Stimulated activated effector memory CD8-positive, alpha-beta T cell treated with anti-CD3 and anti-CD28 coated beads, Interleukin-12 subunit alpha, Interleukin-12 subunit beta, amount 100 ng/mL, for 72 hours (primary cell): ENCODE measurements around the gene KCNH1.
A peak's percentile ranks its signal among the peaks of the same experiment; 100 is the strongest.

Source experiments
- ATAC-seq: fragments of 150-1000 bp; cut with Tn5 transposase; 2 replicates; pipeline ENCODE4 v1.10.0; 2021
- DNase-seq, 2 donors: peaks; one replicate each; pipeline ENCODE4 v3.0.0; 2021 to 2022; ENCODE audit warnings: low spot score in 2 of 2
- H3K27ac Mint-ChIP-seq: one replicate; pipeline ENCODE4 v1.8.0; 2022; ENCODE audit warnings: mild to moderate bottlenecking, mixed read lengths
- H3K36me3 Mint-ChIP-seq: one replicate; pipeline ENCODE4 v1.8.0; 2022; ENCODE audit warnings: mild to moderate bottlenecking, mixed read lengths
- H3K4me1 Mint-ChIP-seq: one replicate; pipeline ENCODE4 v1.8.0; 2022; ENCODE audit warnings: mixed read lengths
- H3K4me3 Mint-ChIP-seq: one replicate; pipeline ENCODE4 v1.8.0; 2022; ENCODE audit warnings: mild to moderate bottlenecking, mixed read lengths
- H3K9me3 Mint-ChIP-seq: one replicate; pipeline ENCODE4 v1.8.0; 2022; ENCODE audit warnings: mixed read lengths

Gene KCNH1

DNA sequence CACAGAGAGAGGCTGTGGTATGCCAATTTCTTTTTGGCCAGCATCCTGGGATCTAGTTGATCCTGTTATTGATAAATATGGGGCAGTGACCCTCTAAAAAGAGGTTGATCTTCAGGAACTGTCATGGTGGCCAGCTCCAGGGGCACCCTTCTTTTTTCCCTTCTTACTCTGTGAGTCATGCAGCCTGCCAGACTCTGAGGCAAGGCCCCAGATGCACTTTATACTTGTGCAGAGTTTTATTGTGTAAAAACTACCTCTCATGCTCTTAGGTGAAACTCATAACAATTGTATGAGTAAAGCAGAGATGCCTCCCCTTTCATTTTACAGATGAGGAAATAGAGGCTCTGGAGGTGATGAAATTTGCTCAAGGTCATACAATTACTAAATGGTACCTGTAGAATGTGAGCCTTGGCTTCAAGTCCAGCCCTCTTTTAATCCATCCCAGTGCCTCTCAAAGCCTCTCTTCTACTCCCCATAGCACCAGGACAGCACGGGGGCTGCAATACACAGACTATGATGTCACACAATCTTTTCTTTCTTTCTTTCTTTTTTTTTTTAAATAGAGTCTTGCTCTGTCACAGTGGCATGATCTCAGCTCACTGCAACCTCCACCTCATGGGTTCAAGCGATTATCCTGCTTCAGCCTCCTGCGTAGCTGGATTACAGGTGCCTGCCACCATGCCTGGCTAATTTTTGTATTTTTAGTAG lies 387.8 kb downstream of the KCNH1 start:
- DNase-seq (no peak), ATAC-seq (no peak)
- Mint-ChIP-seq H3K9me3 (no peaks in the 10 kb centered on the region), H3K4me3 (no peak overlapping the region), H3K27ac (no peak overlapping the region), H3K36me3 (no peaks in the 10 kb centered on the region), H3K4me1 (no peaks in the 10 kb centered on the region)

DNA sequence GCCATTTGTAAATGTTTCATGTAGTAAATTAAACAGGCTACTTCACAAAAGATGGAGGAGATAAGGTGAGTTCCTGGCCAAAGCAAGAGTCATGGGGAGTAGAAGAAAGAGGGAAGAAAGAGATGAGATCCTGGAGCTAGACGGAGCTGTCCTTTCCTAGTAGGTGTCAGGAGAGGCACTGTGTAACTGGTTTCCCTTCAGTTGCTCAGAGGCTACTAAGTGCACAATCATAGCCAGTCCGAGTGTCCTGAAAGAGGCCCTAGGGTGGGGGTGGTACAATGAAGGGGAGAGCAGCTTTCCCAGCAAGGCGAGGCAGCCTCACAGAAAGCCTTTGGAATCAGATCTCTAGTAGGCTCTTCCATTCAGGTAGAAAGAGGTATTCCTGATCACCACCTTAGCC lies 390.9 kb downstream of the KCNH1 start:
- Mint-ChIP-seq H3K27ac (no peak overlapping the region), H3K9me3 (no peaks in the 10 kb centered on the region), H3K4me1 (no peaks in the 10 kb centered on the region), H3K36me3 (no peaks in the 10 kb centered on the region), H3K4me3 (no peak overlapping the region)
- no peak for DNase-seq
- no peak for ATAC-seq

DNA sequence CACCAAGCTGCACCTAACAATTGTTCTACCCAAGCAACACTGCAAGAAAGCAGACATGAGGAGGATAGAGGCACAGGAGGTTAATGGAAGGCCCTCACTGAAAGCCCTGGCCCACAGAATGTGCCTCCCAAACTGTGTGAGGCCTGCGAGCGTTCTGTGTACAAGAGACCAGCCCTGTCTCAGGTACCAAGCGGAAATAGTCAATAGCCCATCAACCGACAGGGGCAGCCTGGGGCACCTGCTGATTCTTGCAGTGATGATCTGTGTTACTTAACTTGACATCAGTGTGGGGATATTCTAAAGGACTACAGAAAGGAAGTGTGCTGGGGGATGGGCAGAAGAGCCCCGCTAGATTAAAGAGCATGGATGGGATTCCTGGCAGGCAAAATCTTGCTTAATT lies 392.4 kb downstream of the KCNH1 start:
- H3K4me1 Mint-ChIP-seq = no peaks in the 10 kb centered on the region
- H3K36me3 Mint-ChIP-seq = no peaks in the 10 kb centered on the region
- H3K27ac Mint-ChIP-seq = no peak overlapping the region
- H3K9me3 Mint-ChIP-seq = no peaks in the 10 kb centered on the region
- ATAC-seq (no peak), DNase-seq (no peak)
- no peak overlapping the region for H3K4me3 Mint-ChIP-seq

DNA sequence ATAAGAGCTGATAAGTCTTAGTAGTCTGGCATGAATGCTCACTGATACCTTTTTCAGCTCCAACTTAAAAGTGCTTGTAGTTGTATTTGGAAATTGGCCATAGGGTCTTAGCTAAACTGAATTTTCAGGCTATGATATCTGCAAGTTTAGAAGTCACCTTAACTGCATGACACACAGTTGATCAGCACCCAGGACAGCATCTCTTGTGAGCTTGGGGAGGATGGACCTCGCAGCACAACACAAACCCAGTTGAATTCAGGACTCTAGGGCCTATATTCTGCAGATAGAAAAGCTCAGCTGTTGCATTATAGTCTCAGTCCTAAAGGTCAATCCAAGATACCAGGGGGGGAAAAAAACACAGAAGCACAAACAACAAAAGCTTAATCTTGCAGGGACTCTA lies 394.3 kb downstream of the KCNH1 start:
- no peaks in the 10 kb centered on the region for H3K9me3 Mint-ChIP-seq
- no peak for DNase-seq
- no peak for ATAC-seq
- no peak overlapping the region for H3K4me3 Mint-ChIP-seq
- no peak overlapping the region for H3K27ac Mint-ChIP-seq
- no peaks in the 10 kb centered on the region for H3K4me1 Mint-ChIP-seq
- no peaks in the 10 kb centered on the region for H3K36me3 Mint-ChIP-seq

DNA sequence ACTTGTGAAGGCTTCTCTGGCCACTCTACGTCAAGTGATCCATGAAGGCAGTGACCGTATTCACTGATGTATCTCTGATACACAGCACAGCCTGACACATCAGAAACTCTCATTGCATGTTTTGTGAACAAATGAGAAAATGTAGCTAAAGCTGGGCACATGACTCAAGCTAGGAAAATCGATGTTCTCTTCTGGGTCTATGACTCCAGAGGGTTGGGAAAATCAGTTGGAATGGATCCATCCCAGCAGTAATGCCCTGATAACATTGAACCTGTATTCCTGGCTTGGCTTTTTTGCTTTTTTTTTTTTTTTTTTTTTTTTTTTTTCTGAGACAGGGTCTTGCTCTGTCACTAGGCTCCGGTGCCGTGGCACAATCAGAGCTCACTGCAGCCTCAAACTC lies 395.7 kb downstream of the KCNH1 start:
- H3K4me3 Mint-ChIP-seq = no peak overlapping the region
- H3K4me1 Mint-ChIP-seq = no peaks in the 10 kb centered on the region
- H3K27ac Mint-ChIP-seq = no peak overlapping the region
- no peak for DNase-seq
- no peaks in the 10 kb centered on the region for H3K9me3 Mint-ChIP-seq
- no peak for ATAC-seq
- H3K36me3 Mint-ChIP-seq = no peaks in the 10 kb centered on the region

DNA sequence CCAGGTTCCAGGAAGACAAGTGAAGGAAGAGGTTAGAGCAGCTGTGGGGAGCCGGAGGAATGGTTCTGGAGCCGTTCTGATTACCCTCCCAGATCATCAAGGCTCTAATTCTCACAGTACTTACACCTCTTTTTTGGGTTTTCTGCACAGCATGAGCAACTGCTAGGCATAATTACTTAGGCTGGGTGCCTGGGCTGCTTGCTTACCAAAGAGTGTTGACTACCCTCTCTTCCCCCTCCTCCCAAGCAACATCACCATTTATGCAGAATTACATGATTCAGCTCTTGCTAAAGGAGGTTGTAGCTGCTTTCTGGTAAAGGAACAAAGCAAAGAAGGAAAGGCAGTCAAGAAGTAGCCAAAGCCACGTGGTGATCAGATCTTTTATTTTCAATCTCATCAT lies 397.2 kb downstream of the KCNH1 start:
- no peak overlapping the region for H3K27ac Mint-ChIP-seq
- no peaks in the 10 kb centered on the region for H3K36me3 Mint-ChIP-seq
- ATAC-seq (no peak), DNase-seq (no peak)
- H3K4me3 Mint-ChIP-seq = no peak overlapping the region
- no peaks in the 10 kb centered on the region for H3K4me1 Mint-ChIP-seq
- no peaks in the 10 kb centered on the region for H3K9me3 Mint-ChIP-seq

DNA sequence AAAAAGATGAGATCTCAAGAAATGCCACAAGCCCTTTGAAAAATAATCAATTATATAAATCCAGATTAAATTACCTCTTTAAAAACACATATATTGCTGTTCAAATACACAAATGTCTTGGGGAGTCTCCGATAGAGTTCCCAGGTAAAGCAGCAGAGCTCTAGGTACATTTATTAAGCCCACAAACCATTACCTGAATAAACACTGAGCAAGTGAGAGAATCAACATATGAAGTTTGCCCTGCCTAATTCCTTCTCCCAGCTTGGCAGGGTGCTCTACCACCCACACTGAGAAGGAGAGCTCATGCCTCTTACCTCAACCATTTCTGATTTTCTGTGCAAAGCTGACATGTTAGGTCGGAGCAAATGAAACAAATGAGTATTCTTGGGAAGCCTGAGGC lies 402.4 kb downstream of the KCNH1 start:
- H3K4me1 Mint-ChIP-seq = no peaks in the 10 kb centered on the region

DNA sequence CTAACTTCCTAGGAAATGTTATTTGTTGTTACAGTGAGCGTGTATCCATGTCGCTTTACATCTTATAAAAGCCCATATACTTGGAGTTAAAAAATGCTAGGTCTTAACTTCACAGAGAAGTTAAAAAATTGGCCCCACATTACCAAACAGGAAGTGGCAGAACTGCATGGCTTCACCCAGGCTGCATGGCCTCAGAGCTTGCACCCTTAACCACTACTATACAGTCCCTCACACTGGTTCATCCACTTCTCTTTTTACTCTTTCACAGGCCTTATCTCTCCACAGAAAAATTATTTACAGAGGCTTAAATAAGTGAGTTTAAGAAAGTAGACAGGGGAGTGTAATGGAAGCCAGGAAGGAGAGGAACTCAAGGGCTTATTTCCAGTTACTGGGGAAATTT lies 402.8 kb downstream of the KCNH1 start:
- Mint-ChIP-seq H3K9me3 (no peaks in the 10 kb centered on the region), H3K27ac (no peak overlapping the region), H3K4me3 (no peak overlapping the region), H3K36me3 (no peaks in the 10 kb centered on the region), H3K4me1 (no peaks in the 10 kb centered on the region)
- no peak for ATAC-seq
- no peak for DNase-seq

More for the DNA sequence above, 402.4 kb downstream of the KCNH1 start:
- ATAC-seq (no peak), DNase-seq (no peak)
- H3K36me3 Mint-ChIP-seq = no peaks in the 10 kb centered on the region
- no peaks in the 10 kb centered on the region for H3K9me3 Mint-ChIP-seq
- H3K4me3 Mint-ChIP-seq = no peak overlapping the region
- no peak overlapping the region for H3K27ac Mint-ChIP-seq

DNA sequence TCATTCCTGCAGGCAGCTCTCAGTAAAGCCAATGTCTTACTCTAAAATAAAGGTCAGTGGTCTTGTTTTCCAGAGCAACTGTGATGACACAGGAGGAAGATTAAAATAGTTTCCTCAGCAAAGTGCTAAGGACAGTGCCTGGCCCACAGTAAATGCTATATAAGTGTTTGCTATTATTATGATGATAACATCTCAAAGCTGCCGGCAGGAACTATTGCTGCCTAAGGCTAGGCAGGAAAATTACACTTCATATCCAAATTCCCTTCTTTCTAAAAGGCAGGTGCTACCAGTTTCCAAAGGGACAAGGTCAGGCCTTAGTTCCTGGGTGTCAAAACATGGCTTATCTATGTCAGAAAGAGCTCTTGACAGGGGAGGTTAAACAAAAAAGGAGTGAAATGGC lies 403.9 kb downstream of the KCNH1 start:
- no peaks in the 10 kb centered on the region for H3K36me3 Mint-ChIP-seq
- no peak overlapping the region for H3K4me3 Mint-ChIP-seq
- no peak overlapping the region for H3K27ac Mint-ChIP-seq
- no peak for ATAC-seq
- no peaks in the 10 kb centered on the region for H3K9me3 Mint-ChIP-seq
- H3K4me1 Mint-ChIP-seq = no peaks in the 10 kb centered on the region
- no peak for DNase-seq

DNA sequence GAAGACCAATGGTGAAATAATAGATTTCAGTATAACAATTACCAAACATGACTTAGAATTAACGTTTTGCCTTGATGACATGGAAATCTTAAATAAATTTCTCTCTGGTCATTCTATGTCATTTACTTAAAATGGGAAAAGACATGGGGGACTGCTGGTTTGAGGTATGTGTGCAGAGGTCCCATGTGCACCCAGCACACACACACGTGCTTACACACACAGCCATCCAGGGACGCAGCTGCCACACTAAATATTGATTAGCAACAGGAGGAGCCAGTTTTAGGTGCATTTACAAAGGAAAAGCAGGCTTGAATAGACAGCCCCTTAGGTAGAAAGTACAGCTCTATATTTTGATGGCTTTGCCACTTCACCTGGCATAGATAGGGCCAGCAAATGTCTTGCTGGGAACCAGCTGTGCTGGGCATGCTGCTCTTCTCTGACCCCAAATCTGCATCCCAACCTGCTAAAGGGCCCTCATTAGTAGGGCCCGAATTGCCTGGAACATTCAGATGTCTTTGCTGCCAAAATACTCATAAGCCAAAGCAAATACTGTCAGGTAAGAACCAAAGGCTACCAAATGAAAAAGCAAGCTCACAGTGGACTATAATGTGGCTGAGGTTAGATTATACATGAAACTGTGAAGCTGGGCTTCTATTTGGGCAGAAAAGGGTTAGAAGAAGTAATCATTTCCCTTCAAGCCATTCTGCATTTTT lies 405.4 kb downstream of the KCNH1 start:
- DNase-seq (no peak), ATAC-seq (no peak)
- H3K9me3 Mint-ChIP-seq = no peaks in the 10 kb centered on the region
- no peak overlapping the region for H3K4me3 Mint-ChIP-seq
- no peaks in the 10 kb centered on the region for H3K4me1 Mint-ChIP-seq
- H3K27ac Mint-ChIP-seq = no peak overlapping the region
- no peaks in the 10 kb centered on the region for H3K36me3 Mint-ChIP-seq

DNA sequence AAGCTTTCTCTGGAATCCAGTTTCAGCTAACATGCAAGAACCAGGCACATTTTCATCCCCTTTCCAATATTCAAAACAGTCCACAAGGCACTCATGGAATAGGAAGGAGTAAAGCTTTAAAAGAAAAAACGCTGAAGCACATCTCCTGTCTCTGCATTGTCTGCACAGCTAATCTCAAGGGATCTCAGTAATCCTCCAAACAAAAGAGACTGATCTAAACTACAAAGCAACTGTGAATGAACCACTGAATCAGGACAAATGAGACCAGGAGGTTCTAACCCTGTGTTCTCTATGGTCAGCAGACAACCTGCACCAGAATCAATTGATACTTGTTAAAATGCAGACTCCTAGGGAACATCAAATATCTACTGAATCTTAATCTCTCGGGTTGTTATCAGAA lies 406.2 kb downstream of the KCNH1 start:
- Mint-ChIP-seq H3K4me3 (no peak overlapping the region), H3K27ac (no peak overlapping the region), H3K4me1 (no peaks in the 10 kb centered on the region), H3K36me3 (no peaks in the 10 kb centered on the region), H3K9me3 (no peaks in the 10 kb centered on the region)
- ATAC-seq (no peak), DNase-seq (no peak)

DNA sequence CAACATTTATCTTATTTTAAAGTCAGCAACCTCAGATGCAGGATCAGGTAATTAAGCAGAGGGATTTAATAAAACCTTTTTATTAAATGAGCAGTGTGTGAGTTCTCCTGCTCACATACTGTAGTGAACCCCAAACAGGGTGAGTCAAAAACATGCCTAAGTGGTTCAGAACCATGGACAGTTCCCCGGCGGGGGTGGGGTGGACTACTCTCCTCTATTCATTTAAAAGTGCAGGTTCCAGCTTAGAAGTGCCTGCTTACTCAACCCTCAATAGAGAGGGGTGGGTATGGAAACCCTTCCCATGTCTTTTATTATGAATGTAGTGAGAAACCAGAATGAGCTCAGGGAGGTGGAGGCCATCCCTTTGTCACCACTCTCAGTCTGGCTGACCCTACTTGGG lies 407.3 kb downstream of the KCNH1 start:
- DNase-seq = peak in 1 of 2 donors; percentile 53
- Mint-ChIP-seq H3K36me3 (no peaks in the 10 kb centered on the region), H3K9me3 (no peaks in the 10 kb centered on the region), H3K4me1 (no peaks in the 10 kb centered on the region), H3K27ac (no peak overlapping the region), H3K4me3 (no peak overlapping the region)
- peak; percentile 45 for ATAC-seq

DNA sequence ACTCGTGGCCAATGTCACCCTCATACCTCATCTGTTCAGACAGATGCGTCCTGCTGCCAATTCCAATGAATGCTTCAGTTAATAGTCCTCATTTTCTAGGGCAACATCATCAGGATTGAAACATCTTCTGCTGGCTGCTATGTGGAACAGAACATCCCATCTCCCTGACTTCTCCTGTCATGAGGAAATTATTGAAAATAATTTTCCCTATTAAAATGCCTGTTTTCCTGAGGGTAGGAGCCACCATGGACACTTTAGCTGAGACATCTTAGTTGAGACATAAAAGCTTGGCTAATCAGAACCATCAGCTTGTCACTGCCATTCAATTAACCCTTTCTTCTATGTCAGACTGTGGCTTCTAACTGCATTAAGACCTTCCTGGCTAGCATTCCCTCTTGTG lies 409.2 kb downstream of the KCNH1 start:
- Mint-ChIP-seq H3K27ac (no peak overlapping the region), H3K4me3 (no peak overlapping the region), H3K4me1 (no peaks in the 10 kb centered on the region), H3K9me3 (no peaks in the 10 kb centered on the region), H3K36me3 (no peaks in the 10 kb centered on the region)
- ATAC-seq = no peak
- DNase-seq = no peak

DNA sequence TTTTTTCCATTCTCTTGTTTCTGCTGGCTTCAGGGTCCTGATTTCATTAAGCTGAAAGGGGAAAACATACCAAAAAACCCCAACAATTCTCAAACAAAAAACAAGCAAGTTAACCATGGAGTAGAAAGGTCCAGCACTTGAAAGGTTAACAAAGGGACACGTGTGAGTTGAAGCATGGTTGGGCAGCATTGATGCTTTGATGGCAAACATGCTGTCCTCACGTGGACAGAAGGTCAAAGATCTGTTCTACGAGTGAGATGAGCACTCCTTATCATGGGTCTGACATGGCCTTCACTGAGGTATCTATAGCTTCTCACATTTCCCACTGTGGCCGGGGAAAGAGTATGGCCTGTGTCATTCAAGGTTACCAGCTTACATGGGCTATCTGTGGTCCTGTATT lies 410.3 kb downstream of the KCNH1 start:
- Mint-ChIP-seq H3K4me1 (no peaks in the 10 kb centered on the region), H3K4me3 (no peak overlapping the region), H3K9me3 (no peaks in the 10 kb centered on the region), H3K36me3 (no peaks in the 10 kb centered on the region), H3K27ac (no peak overlapping the region)
- no peak for DNase-seq
- ATAC-seq = no peak

DNA sequence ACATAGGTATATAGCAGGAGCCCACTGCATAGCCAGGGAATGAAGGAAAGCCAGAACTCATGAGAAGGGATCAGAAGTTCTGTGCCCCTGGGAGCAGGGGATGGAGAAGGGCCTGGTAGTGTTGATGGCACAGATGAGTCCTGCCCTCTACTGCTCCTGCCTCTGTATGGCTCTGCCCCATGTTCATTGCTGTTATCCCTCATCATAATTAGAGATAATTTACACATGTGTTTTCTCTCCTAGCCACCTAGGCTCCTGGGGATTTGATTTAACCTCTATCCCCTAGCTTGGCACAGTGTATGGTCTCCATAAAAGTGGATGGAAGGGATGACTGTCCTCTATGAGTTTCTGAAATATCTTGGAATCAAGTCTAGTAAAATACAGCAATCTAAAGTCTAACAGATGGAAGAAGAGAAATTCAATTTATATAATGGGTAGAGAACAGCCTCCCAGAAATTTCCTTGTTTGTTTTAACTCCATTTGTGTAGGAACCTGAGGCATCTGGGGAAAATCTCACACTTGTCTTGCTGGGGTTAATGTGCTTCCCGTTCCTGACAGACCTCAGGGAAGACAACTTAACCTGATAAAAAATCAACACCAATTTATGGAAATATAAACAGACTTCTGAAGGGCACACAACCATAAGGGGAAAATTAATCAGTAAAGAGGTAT lies 411.4 kb downstream of the KCNH1 start:
- H3K27ac Mint-ChIP-seq = no peak overlapping the region
- no peaks in the 10 kb centered on the region for H3K36me3 Mint-ChIP-seq
- H3K4me1 Mint-ChIP-seq = no peaks in the 10 kb centered on the region
- DNase-seq (no peak), ATAC-seq (no peak)
- no peak overlapping the region for H3K4me3 Mint-ChIP-seq
- no peaks in the 10 kb centered on the region for H3K9me3 Mint-ChIP-seq

DNA sequence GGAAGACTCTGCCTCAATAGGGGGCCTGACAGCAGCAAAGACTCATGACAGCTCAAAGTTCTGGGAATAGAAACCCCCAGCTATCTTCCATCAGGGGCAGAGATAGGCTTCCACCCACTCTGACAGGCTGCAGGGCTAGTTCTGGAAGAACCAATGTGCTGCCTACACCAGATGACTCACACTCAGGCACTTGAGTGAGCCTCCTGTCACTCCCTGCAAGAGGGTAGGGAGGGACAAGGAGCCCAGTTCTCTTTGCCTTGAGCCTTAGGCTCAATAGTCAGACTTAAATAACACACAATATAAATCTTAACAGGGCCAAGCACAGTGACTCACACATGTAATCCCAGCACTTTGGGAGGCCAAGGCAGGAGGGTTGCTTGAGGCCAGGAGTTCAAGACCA lies 418.9 kb downstream of the KCNH1 start:
- no peaks in the 10 kb centered on the region for H3K4me1 Mint-ChIP-seq
- no peak overlapping the region for H3K27ac Mint-ChIP-seq
- H3K9me3 Mint-ChIP-seq = no peaks in the 10 kb centered on the region
- H3K4me3 Mint-ChIP-seq = no peak overlapping the region
- no peaks in the 10 kb centered on the region for H3K36me3 Mint-ChIP-seq
- DNase-seq = no peak
- ATAC-seq = peak; percentile 27
